ENCODE measurements around the gene PLEKHJ1. TPM values are rescaled to one million over a fixed set of nuclear protein-coding genes. Genes with fewer than 3 reads are reported as not detected.

PLEKHJ1 gene
- total and polyA plus RNA-seq, 2 of the 13 experiments (the other 11 are each of a cell fraction or from before 2014, with no cell fraction given) = 70.5 to 130 TPM

- TF ChIP-seq ZNF329 (CRISPR knock-in tag; IDR thresholded peaks at IDR 0.05; ENCODE audit: low read depth) (no peak), IRX3 (CRISPR knock-in tag; IDR thresholded peaks at IDR 0.05; ENCODE audit: borderline replicate concordance, low read depth) (no peak), NFKBIZ (CRISPR knock-in tag; IDR thresholded peaks at IDR 0.05) (no peak), ZSCAN12 (CRISPR knock-in tag; IDR thresholded peaks at IDR 0.05) (no peak), DZIP1 (CRISPR knock-in tag; IDR thresholded peaks at IDR 0.05) (no peak), MXD1 (CRISPR knock-in tag; IDR thresholded peaks at IDR 0.05) (no peak), CC2D1A (CRISPR knock-in tag; IDR thresholded peaks at IDR 0.05) (no peak), ZBTB26 (CRISPR knock-in tag; IDR thresholded peaks at IDR 0.05; ENCODE audit: borderline replicate concordance) (no peak; the same call in 1 of the 2 replicates), SOX13 (IDR thresholded peaks at IDR 0.05) (no peak), SOX13 (CRISPR knock-in tag; conservative IDR thresholded peaks at IDR 0.05 in 1 of 2, IDR thresholded peaks at IDR 0.05 in 1 of 2) (no peak), BRCA1 (CRISPR knock-in tag; IDR thresholded peaks at IDR 0.05) (no peak), PITX1 (CRISPR knock-in tag; IDR thresholded peaks at IDR 0.05) (0 out of 2 replicates have a peak, but pooled peaks have one; percentile 12), HOXA5 (CRISPR knock-in tag; IDR thresholded peaks at IDR 0.05) (no peak), PAF1 (CRISPR knock-in tag; IDR thresholded peaks at IDR 0.05) (no peak), SSRP1 (CRISPR knock-in tag; IDR thresholded peaks at IDR 0.05) (peak; percentile 69; the same call in 1 of the 2 replicates), ZFP36L2 (CRISPR knock-in tag; IDR thresholded peaks at IDR 0.05) (no peak), HMG20B (CRISPR knock-in tag; conservative IDR thresholded peaks at IDR 0.05) (no peak)
- TF ChIP-seq, protein P1, sequence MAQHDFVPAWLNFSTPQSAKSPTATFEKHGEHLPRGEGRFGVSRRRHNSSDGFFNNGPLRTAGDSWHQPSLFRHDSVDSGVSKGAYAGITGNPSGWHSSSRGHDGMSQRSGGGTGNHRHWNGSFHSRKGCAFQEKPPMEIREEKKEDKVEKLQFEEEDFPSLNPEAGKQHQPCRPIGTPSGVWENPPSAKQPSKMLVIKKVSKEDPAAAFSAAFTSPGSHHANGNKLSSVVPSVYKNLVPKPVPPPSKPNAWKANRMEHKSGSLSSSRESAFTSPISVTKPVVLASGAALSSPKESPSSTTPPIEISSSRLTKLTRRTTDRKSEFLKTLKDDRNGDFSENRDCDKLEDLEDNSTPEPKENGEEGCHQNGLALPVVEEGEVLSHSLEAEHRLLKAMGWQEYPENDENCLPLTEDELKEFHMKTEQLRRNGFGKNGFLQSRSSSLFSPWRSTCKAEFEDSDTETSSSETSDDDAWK (CRISPR knock-in tag; IDR thresholded peaks at IDR 0.05) = no peak
- TF ChIP-seq, protein P2, sequence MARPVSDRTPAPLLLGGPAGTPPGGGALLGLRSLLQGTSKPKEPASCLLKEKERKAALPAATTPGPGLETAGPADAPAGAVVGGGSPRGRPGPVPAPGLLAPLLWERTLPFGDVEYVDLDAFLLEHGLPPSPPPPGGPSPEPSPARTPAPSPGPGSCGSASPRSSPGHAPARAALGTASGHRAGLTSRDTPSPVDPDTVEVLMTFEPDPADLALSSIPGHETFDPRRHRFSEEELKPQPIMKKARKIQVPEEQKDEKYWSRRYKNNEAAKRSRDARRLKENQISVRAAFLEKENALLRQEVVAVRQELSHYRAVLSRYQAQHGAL (CRISPR knock-in tag; IDR thresholded peaks at IDR 0.05; ENCODE audit: not compliant biosample characterization) = no peak
- TF ChIP-seq, protein P3, sequence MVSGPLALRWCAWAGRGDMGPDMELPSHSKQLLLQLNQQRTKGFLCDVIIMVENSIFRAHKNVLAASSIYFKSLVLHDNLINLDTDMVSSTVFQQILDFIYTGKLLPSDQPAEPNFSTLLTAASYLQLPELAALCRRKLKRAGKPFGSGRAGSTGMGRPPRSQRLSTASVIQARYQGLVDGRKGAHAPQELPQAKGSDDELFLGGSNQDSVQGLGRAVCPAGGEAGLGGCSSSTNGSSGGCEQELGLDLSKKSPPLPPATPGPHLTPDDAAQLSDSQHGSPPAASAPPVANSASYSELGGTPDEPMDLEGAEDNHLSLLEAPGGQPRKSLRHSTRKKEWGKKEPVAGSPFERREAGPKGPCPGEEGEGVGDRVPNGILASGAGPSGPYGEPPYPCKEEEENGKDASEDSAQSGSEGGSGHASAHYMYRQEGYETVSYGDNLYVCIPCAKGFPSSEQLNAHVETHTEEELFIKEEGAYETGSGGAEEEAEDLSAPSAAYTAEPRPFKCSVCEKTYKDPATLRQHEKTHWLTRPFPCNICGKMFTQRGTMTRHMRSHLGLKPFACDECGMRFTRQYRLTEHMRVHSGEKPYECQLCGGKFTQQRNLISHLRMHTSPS (CRISPR knock-in tag; IDR thresholded peaks at IDR 0.05; ENCODE audit: low read depth) = peak; percentile 47; the same call in 1 of the 2 replicates
- TF ChIP-seq, protein P4, sequence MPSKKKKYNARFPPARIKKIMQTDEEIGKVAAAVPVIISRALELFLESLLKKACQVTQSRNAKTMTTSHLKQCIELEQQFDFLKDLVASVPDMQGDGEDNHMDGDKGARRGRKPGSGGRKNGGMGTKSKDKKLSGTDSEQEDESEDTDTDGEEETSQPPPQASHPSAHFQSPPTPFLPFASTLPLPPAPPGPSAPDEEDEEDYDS (CRISPR knock-in tag; IDR thresholded peaks at IDR 0.05) = peak; percentile 55
Measured at GRCh38 chr19:2242092-2242537, 6.0 kb upstream of the PLEKHJ1 start (continued).
